Karpas-422 (cell line): ENCODE data around the gene LYPD8. TPM values are rescaled to one million over a fixed set of nuclear protein-coding genes. Genes with fewer than 3 reads are reported as not detected.

Experiments
- DNase-seq: peaks from one replicate; pipeline ENCODE4 v3.0.0-alpha.2; 2015
- H2AFZ ChIP-seq: fragments of 200-600 bp; sonication (generic); 2 replicates; pipeline ENCODE4 v1.6.1; 2014; ENCODE audit warnings: antibody characterized with exemption, low read length, mixed read lengths
- H3K27ac ChIP-seq: fragments of 200-600 bp; sonication (generic); 2 replicates; pipeline ENCODE4 v1.5.1; 2014; ENCODE audit warnings: mild to moderate bottlenecking, low read length, moderate library complexity
- H3K27me3 ChIP-seq: fragments of 200-600 bp; sonication (generic); 2 replicates; pipeline ENCODE4 v1.6.1; 2014; ENCODE audit warnings: low read length, mixed read lengths
- H3K36me3 ChIP-seq: fragments of 200-600 bp; sonication (generic); 2 replicates; pipeline ENCODE4 v1.6.1; 2014; ENCODE audit warnings: low read length, mixed read lengths; ENCODE audit not compliant: insufficient read depth
- H3K4me1 ChIP-seq: fragments of 200-600 bp; sonication (generic); 2 replicates; pipeline ENCODE4 v1.6.1; 2014; ENCODE audit warnings: mild to moderate bottlenecking, low read length, mixed read lengths
- H3K4me2 ChIP-seq: fragments of 200-600 bp; sonication (generic); 2 replicates; pipeline ENCODE4 v1.6.1; 2014; ENCODE audit warnings: low read length, low read depth, mild to moderate bottlenecking; ENCODE audit not compliant: poor library complexity, severe bottlenecking
- H3K4me3 ChIP-seq: fragments of 200-600 bp; sonication (generic); 2 replicates; pipeline ENCODE4 v1.5.1; 2014; ENCODE audit warnings: mild to moderate bottlenecking, antibody characterized with exemption, low read length, mixed read lengths
- H3K79me2 ChIP-seq: fragments of 200-600 bp; sonication (generic); 2 replicates; pipeline ENCODE4 v1.6.1; 2014; ENCODE audit warnings: mild to moderate bottlenecking, low read length, mixed read lengths
- H3K9ac ChIP-seq: fragments of 200-600 bp; sonication (generic); 2 replicates; pipeline ENCODE4 v1.6.0; 2014; ENCODE audit warnings: low read length
- H3K9me2 ChIP-seq: fragments of 200-600 bp; sonication (generic), shearing (Covaris generic); replicated peaks from 2 replicates; pipeline ENCODE4 v1.6.0; 2014; ENCODE audit warnings: mild to moderate bottlenecking, low read length, moderate library complexity; ENCODE audit not compliant: insufficient read depth
- H3K9me3 ChIP-seq: fragments of 300-700, 200-600 bp; sonication (generic); 2 replicates; pipeline ENCODE4 v1.6.1; 2014; ENCODE audit warnings: low read length, mixed read lengths
- H4K20me1 ChIP-seq: fragments of 200-600 bp; sonication (generic); 2 replicates; pipeline ENCODE4 v1.6.1; 2014; ENCODE audit warnings: mild to moderate bottlenecking, antibody characterized with exemption, low read length, low read depth; ENCODE audit not compliant: insufficient read depth
- total RNA-seq: library from RNA; depleted of rRNA; stranded (reverse); fragments of >200 nt; shearing (Covaris generic); gene quantifications from 2 replicates; pipeline ENCODE4 v1.2.3, GENCODE V29; 2014; ENCODE audit warnings: low replicate concordance

The LYPD8 gene
- total RNA-seq, 1 experiment from 2014 or later = not detected

GRCh38 chr1:248756636-248757035 is 1.1 kb upstream of the LYPD8 start:
- no peaks in the 10 kb centered on the region for H3K79me2 ChIP-seq
- H3K27ac ChIP-seq = no peak overlapping the region
- no peaks in the 10 kb centered on the region for H3K4me1 ChIP-seq
- H3K9me2 ChIP-seq = 0 out of 2 replicates have a peak, but pooled peaks cover 2% of the 10 kb centered on the region
- no peaks in the 10 kb centered on the region for H3K27me3 ChIP-seq
- H3K9me3 ChIP-seq = no peaks in the 10 kb centered on the region; the same call in 1 of the 2 replicates
- DNase-seq = no peak
- H4K20me1 ChIP-seq = no peaks in the 10 kb centered on the region
- H3K36me3 ChIP-seq = no peaks in the 10 kb centered on the region
- no peak overlapping the region for H3K4me2 ChIP-seq
- no peak overlapping the region for H3K9ac ChIP-seq
- H2AFZ ChIP-seq = no peak overlapping the region
- H3K4me3 ChIP-seq = no peak overlapping the region

DNA sequence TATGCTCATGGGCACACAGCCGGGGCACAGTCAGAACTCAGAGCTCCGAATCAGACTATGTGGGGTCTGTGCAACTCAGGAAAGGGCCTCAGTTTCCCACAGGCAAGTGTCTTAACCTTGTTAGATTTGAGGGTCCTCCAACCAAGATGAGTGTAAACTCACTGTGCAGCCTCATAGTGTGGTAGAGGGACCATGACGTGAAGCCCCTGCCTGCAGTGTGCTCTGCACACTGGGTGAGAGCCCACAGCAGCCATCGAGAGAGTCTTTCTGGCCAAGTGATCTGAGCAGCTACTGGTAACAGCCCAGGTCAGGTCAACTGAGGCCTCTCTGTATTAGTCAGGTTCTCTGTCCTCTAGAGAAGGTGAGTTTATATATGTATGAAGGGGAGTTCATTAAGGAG is 592 bp upstream of the LYPD8 start:
- Histone ChIP-seq H3K9me2 (0 out of 2 replicates have a peak, but pooled peaks cover 2% of the 10 kb centered on the region), H3K27me3 (no peaks in the 10 kb centered on the region), H3K79me2 (no peaks in the 10 kb centered on the region), H4K20me1 (no peaks in the 10 kb centered on the region), H3K27ac (no peak overlapping the region), H3K36me3 (no peaks in the 10 kb centered on the region), H3K4me3 (no peak overlapping the region), H3K9me3 (no peaks in the 10 kb centered on the region; the same call in 1 of the 2 replicates), H3K4me2 (no peak overlapping the region), H3K4me1 (no peaks in the 10 kb centered on the region), H3K9ac (no peak overlapping the region), H2AFZ (no peak overlapping the region)
- no peak for DNase-seq

DNA sequence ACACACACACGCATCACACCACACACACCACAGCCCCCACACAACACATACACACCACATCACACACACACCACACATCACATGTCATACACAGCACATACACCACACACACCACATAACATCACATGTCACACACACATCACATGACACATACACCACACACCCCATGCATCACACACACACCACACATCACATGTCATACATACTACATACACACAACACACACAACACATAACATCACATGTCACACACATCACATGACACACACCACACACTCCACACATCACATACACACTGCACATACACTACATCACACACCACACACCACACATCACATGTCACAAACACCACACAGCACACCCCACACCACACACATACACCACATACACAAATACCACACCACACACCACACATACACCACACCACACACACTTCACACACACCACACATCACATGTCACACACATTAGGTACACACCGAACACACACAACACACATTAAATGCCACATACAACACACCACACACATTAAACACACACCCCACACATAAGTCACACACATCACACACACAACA is 1.8 kb downstream of the LYPD8 start:
- no peak overlapping the region for H3K27ac ChIP-seq
- no peaks in the 10 kb centered on the region; the same call in 1 of the 2 replicates for H3K9me3 ChIP-seq

DNA sequence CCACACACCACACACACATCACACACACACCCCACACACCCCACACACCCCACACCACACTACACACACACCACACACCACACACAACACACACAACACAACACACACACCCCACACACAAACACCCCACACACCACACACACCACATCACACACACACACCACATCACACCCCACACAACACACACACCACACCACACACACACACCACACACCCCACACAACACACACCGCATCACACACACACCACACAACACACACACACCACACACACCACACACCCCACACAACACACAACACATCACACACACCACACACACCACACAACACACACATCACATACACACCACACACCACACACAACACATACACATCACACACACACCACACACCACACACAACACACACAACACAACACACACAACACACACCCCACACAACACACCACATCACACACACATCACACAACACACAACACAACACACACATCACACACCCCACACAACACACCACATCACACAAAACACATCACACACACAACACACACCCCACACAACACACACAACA is 2.4 kb downstream of the LYPD8 start:
- Histone ChIP-seq H3K36me3 (no peaks in the 10 kb centered on the region), H3K4me3 (no peak overlapping the region), H4K20me1 (no peaks in the 10 kb centered on the region), H3K9me2 (0 out of 2 replicates have a peak, but pooled peaks cover 2% of the 10 kb centered on the region), H2AFZ (no peak overlapping the region), H3K9ac (no peak overlapping the region), H3K27me3 (no peaks in the 10 kb centered on the region), H3K79me2 (no peaks in the 10 kb centered on the region), H3K4me1 (no peaks in the 10 kb centered on the region), H3K4me2 (no peak overlapping the region), H3K9me3 (no peaks in the 10 kb centered on the region; the same call in 1 of the 2 replicates), H3K27ac (no peak overlapping the region)
- no peak for DNase-seq

More for the DNA sequence above, 1.8 kb downstream of the LYPD8 start:
- no peaks in the 10 kb centered on the region for H3K36me3 ChIP-seq
- H4K20me1 ChIP-seq = no peaks in the 10 kb centered on the region
- no peak overlapping the region for H3K4me2 ChIP-seq
- H2AFZ ChIP-seq = no peak overlapping the region
- H3K27me3 ChIP-seq = no peaks in the 10 kb centered on the region
- H3K9me2 ChIP-seq = 0 out of 2 replicates have a peak, but pooled peaks cover 2% of the 10 kb centered on the region
- no peak for DNase-seq
- H3K4me1 ChIP-seq = no peaks in the 10 kb centered on the region
- no peaks in the 10 kb centered on the region for H3K79me2 ChIP-seq
- H3K9ac ChIP-seq = no peak overlapping the region
- H3K4me3 ChIP-seq = no peak overlapping the region

- Histone ChIP-seq H3K79me2 (no peaks in the 10 kb centered on the region), H2AFZ (no peak overlapping the region), H3K9me2 (0 out of 2 replicates have a peak, but pooled peaks cover 2% of the 10 kb centered on the region), H3K36me3 (no peaks in the 10 kb centered on the region), H3K4me3 (no peak overlapping the region), H3K9me3 (no peaks in the 10 kb centered on the region; the same call in 1 of the 2 replicates), H3K4me1 (no peaks in the 10 kb centered on the region), H3K27ac (no peak overlapping the region), H3K9ac (no peak overlapping the region), H3K4me2 (no peak overlapping the region), H3K27me3 (no peaks in the 10 kb centered on the region), H4K20me1 (no peaks in the 10 kb centered on the region)
- DNase-seq = no peak
Measured at GRCh38 chr1:248752161-248753028, 3.2 kb downstream of the LYPD8 start.

- no peaks in the 10 kb centered on the region for H3K27me3 ChIP-seq
- H3K9me2 ChIP-seq = 0 out of 2 replicates have a peak, but pooled peaks cover 2% of the 10 kb centered on the region
- no peaks in the 10 kb centered on the region for H4K20me1 ChIP-seq
- no peak overlapping the region for H3K4me2 ChIP-seq
- no peaks in the 10 kb centered on the region for H3K36me3 ChIP-seq
- no peak for DNase-seq
- H2AFZ ChIP-seq = no peak overlapping the region
- no peak overlapping the region for H3K27ac ChIP-seq
- no peak overlapping the region for H3K4me3 ChIP-seq
- no peaks in the 10 kb centered on the region; the same call in 1 of the 2 replicates for H3K9me3 ChIP-seq
- H3K79me2 ChIP-seq = no peaks in the 10 kb centered on the region
- no peak overlapping the region for H3K9ac ChIP-seq
- no peaks in the 10 kb centered on the region for H3K4me1 ChIP-seq
Measured at GRCh38 chr1:248751635-248752034, 3.9 kb downstream of the LYPD8 start.

DNA sequence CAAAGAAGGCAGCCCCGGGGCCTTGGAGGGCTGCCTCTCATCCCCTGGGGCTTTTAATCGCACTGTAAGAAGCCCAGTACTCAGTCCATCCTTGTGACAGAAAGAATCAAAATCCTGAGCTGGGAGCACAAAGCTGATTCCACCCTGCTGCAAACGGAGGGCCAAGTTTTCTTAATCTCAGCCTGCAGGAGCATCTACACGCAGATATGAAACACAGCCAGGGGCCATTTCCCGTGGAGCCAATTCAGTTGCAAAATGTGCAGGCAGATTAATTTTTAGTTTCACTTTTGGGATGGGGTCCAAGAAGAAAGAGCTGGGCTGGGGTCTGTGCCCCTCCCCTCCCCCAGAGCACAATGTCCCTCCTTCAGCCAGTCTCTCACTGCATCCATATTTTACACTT is 4.4 kb downstream of the LYPD8 start:
- no peaks in the 10 kb centered on the region for H3K36me3 ChIP-seq
- no peak overlapping the region for H3K4me3 ChIP-seq
- H3K79me2 ChIP-seq = no peaks in the 10 kb centered on the region
- no peak overlapping the region for H3K9ac ChIP-seq
- 0 out of 2 replicates have a peak, but pooled peaks cover 2% of the 10 kb centered on the region for H3K9me2 ChIP-seq
- H3K27ac ChIP-seq = no peak overlapping the region
- H3K27me3 ChIP-seq = no peaks in the 10 kb centered on the region
- H3K4me1 ChIP-seq = no peaks in the 10 kb centered on the region
- no peaks in the 10 kb centered on the region for H4K20me1 ChIP-seq
- H3K9me3 ChIP-seq = no peaks in the 10 kb centered on the region; the same call in 1 of the 2 replicates
- no peak overlapping the region for H2AFZ ChIP-seq
- no peak for DNase-seq
- H3K4me2 ChIP-seq = no peak overlapping the region

GRCh38 chr1:248750496-248750895 is 5.1 kb downstream of the LYPD8 start:
- H3K79me2 ChIP-seq = no peaks in the 10 kb centered on the region
- H3K27ac ChIP-seq = no peak overlapping the region
- H3K36me3 ChIP-seq = no peaks in the 10 kb centered on the region
- no peak overlapping the region for H3K4me2 ChIP-seq
- H3K27me3 ChIP-seq = no peaks in the 10 kb centered on the region
- H3K9me2 ChIP-seq = 0 out of 2 replicates have a peak, but pooled peaks cover 2% of the 10 kb centered on the region
- no peak overlapping the region for H2AFZ ChIP-seq
- H3K9me3 ChIP-seq = no peaks in the 10 kb centered on the region; the same call in 1 of the 2 replicates
- no peak overlapping the region for H3K9ac ChIP-seq
- H3K4me3 ChIP-seq = no peak overlapping the region
- H4K20me1 ChIP-seq = no peaks in the 10 kb centered on the region
- no peaks in the 10 kb centered on the region for H3K4me1 ChIP-seq
- DNase-seq = no peak
